Sigmoid colon (tissue), 7 donors: ENCODE data around the gene LPCAT3. TPM values are rescaled to one million over a fixed set of nuclear protein-coding genes. Genes with fewer than 3 reads are reported as not detected.
A peak's percentile ranks its signal among the peaks of the same experiment; 100 is the strongest.
"Not testable (repeated sequence)": the region's sequence is repeated elsewhere in the genome, so short reads cannot be mapped to it uniquely, and the experiment has no call there.

Source experiments
- DNase-seq: peaks from one replicate; pipeline ENCODE4 v3.0.0-alpha.2; 2019
- H3K27ac ChIP-seq, 4 donors: fragments of 200-600 bp; sonication (generic); one replicate each; pipeline ENCODE4 v1.5.1; 2016 to 2019; ENCODE audit warnings: mild to moderate bottlenecking in 1 of 4
- H3K27me3 ChIP-seq, 3 donors: fragments of 200-600 bp; sonication (generic); one replicate each; pipeline ENCODE4 v1.5.1; 2019; ENCODE audit warnings: mild to moderate bottlenecking in 1 of 3
- H3K36me3 ChIP-seq, 4 donors: fragments of 200-600 bp; sonication (generic); one replicate each; pipeline ENCODE4 v1.5.1; 2016 to 2019
- H3K4me1 ChIP-seq, 4 donors: fragments of 200-600 bp; sonication (generic); one replicate each; pipeline ENCODE4 v1.5.1; 2017 to 2019
- H3K4me3 ChIP-seq, 4 donors: fragments of 200-600 bp; sonication (generic); one replicate each; pipeline ENCODE4 v1.5.1; 2017 to 2019; ENCODE audit warnings: mild to moderate bottlenecking in 2 of 4, moderate library complexity in 1 of 4
- H3K9me3 ChIP-seq, 4 donors: fragments of 200-600 bp in 3 of 4; sonication (generic) in 3 of 4; one replicate each; pipeline versions ENCODE4 v1.5.1 to v1.6.1; 2013 to 2019
- CTCF ChIP-seq, 4 experiments: fragments of 450-650 bp in 3 of 4; fragments of 200-600 bp in 1 of 4; IDR thresholded peaks; one replicate each; pipeline ENCODE4 v1.5.1; 2016 to 2019; ENCODE audit warnings: antibody characterized with exemption in 4 of 4, mild to moderate bottlenecking in 3 of 4, moderate library complexity in 2 of 4
- EP300 ChIP-seq, 4 donors: sonication (generic); formaldehyde crosslinking; IDR thresholded peaks; one replicate each; pipeline ENCODE4 v1.6.1; 2017; ENCODE audit warnings: antibody characterized with exemption in 4 of 4
- POLR2A ChIP-seq, 2 donors: fragments of 450-650 bp; IDR thresholded peaks; one replicate each; pipeline ENCODE4 v1.6.1; 2016; ENCODE audit warnings: antibody characterized with exemption in 2 of 2, mild to moderate bottlenecking in 2 of 2, moderate library complexity in 2 of 2
- POLR2AphosphoS5 ChIP-seq, 4 donors: sonication (generic); formaldehyde crosslinking; IDR thresholded peaks; one replicate each; pipeline ENCODE4 v1.6.1; 2017; ENCODE audit warnings: antibody characterized with exemption in 4 of 4
- WGBS, 2 donors: extraction: QIAGEN DNeasy Blood & Tissue Kit; methylation state at CpG; one replicate each; pipeline ENCODE4 v1.1.7; 2013; 5-methylcytosine and 5-hydroxymethylcytosine counted together
- intact Hi-C: fragments of 100-400 bp; cut with DNase I; formaldehyde crosslinking; loops from one replicate; pipeline ENCODE4 v1.15.1; 2023
- polyA plus RNA-seq, 3 donors: library from polyadenylated mRNA; stranded (reverse); fragments of 200-250 nt; gene quantifications; one replicate each; pipeline ENCODE4 v1.2.3, GENCODE V29; 2013
- total RNA-seq, 4 donors: library from RNA; depleted of rRNA; stranded (reverse); fragments of >200 nt; gene quantifications; one replicate each; pipeline ENCODE4 v1.1.0, GENCODE V29; 2016
- donor health status: healthy with polysubstance abuse.
- donor health status: Bipolar disorder and iron deficiency.
- donor health status: healthy.

LPCAT3 gene
- total and polyA plus RNA-seq, 7 donors: 7.8 to 47.9 (median 25.3) TPM

- Histone ChIP-seq H3K9me3 (no peaks in the 10 kb centered on the region), H3K4me3 (no peak overlapping the region), H3K27ac (peak overlapping the region; percentile 81 to 87 (median 84)), H3K27me3 (no peaks in the 10 kb centered on the region), H3K4me1 (peaks cover 0 to 30% (median 24%) of the 10 kb centered on the region in 4 donors), H3K36me3 (peaks cover 0 to 22% (median 2%) of the 10 kb centered on the region in 4 donors)
- DNase-seq: no peak
- intact Hi-C loops: loop anchor here (1.0 to 5.0 kb wide), 4 partner anchors 33 to 128 kb away; partner anchors contain the start of genes C1R, C1RL and PEX5
- 78 to 89% methylated on average over 4 of the region's 4 CpGs for WGBS, 2 donors
- TF ChIP-seq CTCF (IDR thresholded peaks at IDR 0.05): no peak
Measured at GRCh38 chr12:7059780-7060179, 41.5 kb upstream of the LPCAT3 start.

- Histone ChIP-seq H3K27ac (peak overlapping the region in 1 of 4 donors; percentile 81), H3K36me3 (peaks cover 0 to 13% (median 0%) of the 10 kb centered on the region in 4 donors), H3K9me3 (no peaks in the 10 kb centered on the region), H3K27me3 (no peaks in the 10 kb centered on the region), H3K4me3 (no peak overlapping the region), H3K4me1 (peaks cover 0 to 30% (median 24%) of the 10 kb centered on the region in 4 donors)
- DNase-seq: no peak
- intact Hi-C loops: no loop called here
- WGBS, 2 donors: 94 to 95% methylated on average over 9 of the region's 9 CpGs
- TF ChIP-seq CTCF (IDR thresholded peaks at IDR 0.05): no peak
- TF ChIP-seq POLR2AphosphoS5 (IDR thresholded peaks at IDR 0.05): no peak
- no peak for TF ChIP-seq EP300 (IDR thresholded peaks at IDR 0.05)
- no peak for TF ChIP-seq POLR2A (IDR thresholded peaks at IDR 0.05)
Measured at GRCh38 chr12:7058850-7059395, 40.6 kb upstream of the LPCAT3 start.

GRCh38 chr12:7058163-7058845 lies 40.0 kb upstream of the LPCAT3 start:
- intact Hi-C loops: no loop called here
- WGBS, 2 donors: 84 to 86% methylated on average over 3 of the region's 3 CpGs

GRCh38 chr12:7055736-7056135 lies 37.5 kb upstream of the LPCAT3 start:
- DNase-seq, H3K9me3 ChIP-seq, intact Hi-C loops, H3K4me3 ChIP-seq, H3K36me3 ChIP-seq, H3K27ac ChIP-seq, H3K27me3 ChIP-seq: not testable (repeated sequence)
- WGBS, 2 donors: 94 to 96% methylated on average over 2 of the region's 2 CpGs
- peaks cover 0 to 14% (median 7%) of the 10 kb centered on the region in 4 donors for H3K4me1 ChIP-seq

More at GRCh38 chr12:7058163-7058845, 40.0 kb upstream of the LPCAT3 start:
- Histone ChIP-seq H3K27me3 (no peaks in the 10 kb centered on the region), H3K36me3 (peaks cover 0 to 7% (median 0%) of the 10 kb centered on the region in 4 donors), H3K4me3 (no peak overlapping the region), H3K27ac (no peak overlapping the region), H3K9me3 (no peaks in the 10 kb centered on the region), H3K4me1 (peaks cover 0 to 30% (median 24%) of the 10 kb centered on the region in 4 donors)
- TF ChIP-seq POLR2AphosphoS5 (IDR thresholded peaks at IDR 0.05): no peak
- no peak for TF ChIP-seq CTCF (IDR thresholded peaks at IDR 0.05)
- TF ChIP-seq EP300 (IDR thresholded peaks at IDR 0.05): no peak
- no peak for TF ChIP-seq POLR2A (IDR thresholded peaks at IDR 0.05)
- DNase-seq: no peak

- TF ChIP-seq EP300 (IDR thresholded peaks at IDR 0.05) (no peak), CTCF (IDR thresholded peaks at IDR 0.05) (no peak), POLR2A (IDR thresholded peaks at IDR 0.05) (no peak), POLR2AphosphoS5 (IDR thresholded peaks at IDR 0.05) (no peak)
- H3K36me3 ChIP-seq: no peaks in the 10 kb centered on the region
- 84 to 89% methylated on average over 4 of the region's 4 CpGs for WGBS, 2 donors
- H3K27me3 ChIP-seq: no peaks in the 10 kb centered on the region
- H3K4me1 ChIP-seq: peaks cover 0 to 10% (median 2%) of the 10 kb centered on the region in 4 donors
- no peak overlapping the region for H3K27ac ChIP-seq
- intact Hi-C loops: no loop called here
- no peak overlapping the region for H3K4me3 ChIP-seq
- H3K9me3 ChIP-seq: no peaks in the 10 kb centered on the region
- no peak for DNase-seq
Measured at GRCh38 chr12:7054925-7055324, 36.6 kb upstream of the LPCAT3 start.

GRCh38 chr12:7049973-7050372 lies 31.7 kb upstream of the LPCAT3 start:
- H3K27me3 ChIP-seq, H3K27ac ChIP-seq, H3K9me3 ChIP-seq, H3K4me1 ChIP-seq, H3K36me3 ChIP-seq, intact Hi-C loops, H3K4me3 ChIP-seq, DNase-seq: not testable (repeated sequence)
- WGBS, 2 donors: 93 to 95% methylated on average over 3 of the region's 3 CpGs

- DNase-seq, H3K27me3 ChIP-seq, H3K9me3 ChIP-seq, intact Hi-C loops, H3K4me1 ChIP-seq, H3K36me3 ChIP-seq, H3K4me3 ChIP-seq, H3K27ac ChIP-seq: not testable (repeated sequence)
- 90 to 92% methylated on average over 10 of the region's 10 CpGs for WGBS, 2 donors
Measured at GRCh38 chr12:7049445-7049951, 31.2 kb upstream of the LPCAT3 start.
